ENCODE results near the gene OAS1.
"Not testable (repeated sequence)": the region's sequence is repeated elsewhere in the genome, so short reads cannot be mapped to it uniquely, and the experiment has no call there.

The OAS1 gene

DNA sequence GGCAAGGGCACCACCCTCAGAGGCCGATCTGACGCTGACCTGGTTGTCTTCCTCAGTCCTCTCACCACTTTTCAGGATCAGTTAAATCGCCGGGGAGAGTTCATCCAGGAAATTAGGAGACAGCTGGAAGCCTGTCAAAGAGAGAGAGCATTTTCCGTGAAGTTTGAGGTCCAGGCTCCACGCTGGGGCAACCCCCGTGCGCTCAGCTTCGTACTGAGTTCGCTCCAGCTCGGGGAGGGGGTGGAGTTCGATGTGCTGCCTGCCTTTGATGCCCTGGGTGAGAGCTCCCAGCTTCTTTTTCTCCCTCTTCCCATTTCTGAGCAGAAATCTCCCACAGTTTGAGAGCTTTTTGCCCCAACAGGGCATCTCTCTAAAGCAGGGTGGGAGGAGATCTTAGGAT is 1.8 kb downstream of the OAS1 start:
- no peak overlapping the region for H3K4me3 ChIP-seq (ENCODE audit: low read depth, low read length)
- no peaks in the 10 kb centered on the region for H3K36me3 ChIP-seq
- TF ChIP-seq, protein P1, sequence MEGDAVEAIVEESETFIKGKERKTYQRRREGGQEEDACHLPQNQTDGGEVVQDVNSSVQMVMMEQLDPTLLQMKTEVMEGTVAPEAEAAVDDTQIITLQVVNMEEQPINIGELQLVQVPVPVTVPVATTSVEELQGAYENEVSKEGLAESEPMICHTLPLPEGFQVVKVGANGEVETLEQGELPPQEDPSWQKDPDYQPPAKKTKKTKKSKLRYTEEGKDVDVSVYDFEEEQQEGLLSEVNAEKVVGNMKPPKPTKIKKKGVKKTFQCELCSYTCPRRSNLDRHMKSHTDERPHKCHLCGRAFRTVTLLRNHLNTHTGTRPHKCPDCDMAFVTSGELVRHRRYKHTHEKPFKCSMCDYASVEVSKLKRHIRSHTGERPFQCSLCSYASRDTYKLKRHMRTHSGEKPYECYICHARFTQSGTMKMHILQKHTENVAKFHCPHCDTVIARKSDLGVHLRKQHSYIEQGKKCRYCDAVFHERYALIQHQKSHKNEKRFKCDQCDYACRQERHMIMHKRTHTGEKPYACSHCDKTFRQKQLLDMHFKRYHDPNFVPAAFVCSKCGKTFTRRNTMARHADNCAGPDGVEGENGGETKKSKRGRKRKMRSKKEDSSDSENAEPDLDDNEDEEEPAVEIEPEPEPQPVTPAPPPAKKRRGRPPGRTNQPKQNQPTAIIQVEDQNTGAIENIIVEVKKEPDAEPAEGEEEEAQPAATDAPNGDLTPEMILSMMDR (IDR thresholded peaks at IDR 0.05; ENCODE audit: low read depth, low read length) = no peak
- peaks cover 12% of the 10 kb centered on the region for H3K9me3 ChIP-seq (ENCODE audit: severe bottlenecking)
- no peak for DNase-seq
- peaks cover 64% of the 10 kb centered on the region for H3K27me3 ChIP-seq (ENCODE audit: insufficient read depth, low read depth, severe bottlenecking)
- no peak overlapping the region for H3K27ac ChIP-seq

DNA sequence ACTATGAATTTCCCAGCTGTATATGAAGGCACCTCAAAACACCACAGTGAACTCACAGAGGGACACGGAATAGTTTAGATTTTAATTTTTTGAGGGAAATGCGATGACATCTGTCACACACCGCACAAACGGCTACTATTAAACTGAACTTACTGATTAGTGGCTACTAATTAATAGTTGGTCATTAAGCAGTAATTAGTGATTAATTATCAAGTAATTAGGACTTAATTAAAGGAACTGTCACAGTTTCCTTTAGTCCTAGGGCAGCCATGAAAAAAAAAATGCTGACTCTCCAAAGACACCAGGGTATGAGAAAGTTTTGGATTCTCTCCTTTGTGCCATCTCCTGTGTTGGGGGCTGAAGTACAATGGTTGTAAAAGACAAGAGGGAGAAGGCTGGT is 2.9 kb downstream of the OAS1 start:
- H3K4me3 ChIP-seq (ENCODE audit: low read depth, low read length) = no peak overlapping the region
- peaks cover 54% of the 10 kb centered on the region for H3K27me3 ChIP-seq (ENCODE audit: insufficient read depth, low read depth, severe bottlenecking)
- H3K27ac ChIP-seq = no peak overlapping the region
- DNase-seq = no peak
- H3K9me3 ChIP-seq (ENCODE audit: severe bottlenecking) = peaks cover 20% of the 10 kb centered on the region
- TF ChIP-seq, protein P1 (IDR thresholded peaks at IDR 0.05; ENCODE audit: low read depth, low read length) = no peak
- H3K36me3 ChIP-seq = no peaks in the 10 kb centered on the region

DNA sequence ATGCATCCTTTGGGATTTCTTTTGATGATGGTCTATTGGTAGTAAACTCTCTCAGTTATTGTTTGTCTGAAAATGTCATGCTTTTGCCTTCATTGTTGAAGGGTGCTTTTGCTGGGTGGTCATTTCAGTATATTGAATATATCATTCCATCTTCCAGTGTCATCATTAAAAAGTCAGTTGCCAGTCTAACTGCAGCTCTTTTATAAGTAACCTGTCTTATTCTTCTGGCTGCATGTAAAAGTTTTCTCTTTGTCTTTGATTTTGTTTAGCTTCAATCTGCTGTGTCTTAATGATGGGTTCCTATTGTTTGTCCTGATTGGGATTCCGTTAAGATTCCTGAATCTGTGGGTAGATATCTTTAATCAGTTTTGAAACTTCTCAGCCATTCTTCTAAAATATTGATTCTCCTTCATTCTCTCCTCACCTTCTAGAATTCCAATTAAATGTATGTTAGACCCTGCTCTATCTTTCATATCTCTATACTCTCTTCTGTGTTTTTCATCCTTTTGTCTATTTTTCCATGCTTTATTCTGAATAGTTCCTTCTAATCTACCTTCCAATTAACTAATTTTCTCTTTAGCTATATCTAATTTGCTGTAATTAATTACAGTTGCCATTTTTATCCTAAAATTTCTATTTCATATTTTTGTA is 6.4 kb downstream of the OAS1 start:
- TF ChIP-seq, protein P1 (IDR thresholded peaks at IDR 0.05; ENCODE audit: low read depth, low read length) = no peak
- Histone ChIP-seq H3K27ac (no peak overlapping the region), H3K4me3 (ENCODE audit: low read depth, low read length) (no peak overlapping the region), H3K27me3 (ENCODE audit: insufficient read depth, low read depth, severe bottlenecking) (peaks cover 24% of the 10 kb centered on the region), H3K9me3 (ENCODE audit: severe bottlenecking) (peaks cover 20% of the 10 kb centered on the region), H3K36me3 (no peaks in the 10 kb centered on the region)
- no peak for DNase-seq

DNA sequence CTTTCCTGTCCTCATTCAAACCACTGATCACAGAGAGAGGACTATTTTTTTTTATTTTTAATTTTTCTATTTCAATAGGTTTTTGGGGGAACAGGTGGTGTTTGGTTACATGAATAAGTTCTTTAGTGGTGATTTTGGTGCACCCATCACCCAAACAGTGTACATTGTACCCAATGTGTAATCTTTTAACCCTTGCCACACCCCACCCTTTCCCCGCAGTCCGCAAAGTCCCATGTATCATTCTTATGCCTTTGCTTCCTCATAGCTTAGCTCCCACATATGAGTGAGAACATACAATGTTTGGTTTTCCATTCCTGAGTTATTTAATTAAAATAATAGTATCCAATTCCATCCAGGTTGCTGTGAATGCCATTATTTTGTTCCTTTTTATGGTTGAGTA is 7.1 kb downstream of the OAS1 start:
- Histone ChIP-seq H3K9me3 (ENCODE audit: severe bottlenecking) (peaks cover 20% of the 10 kb centered on the region), H3K27me3 (ENCODE audit: insufficient read depth, low read depth, severe bottlenecking) (peaks cover 21% of the 10 kb centered on the region)
- H3K4me3 ChIP-seq (ENCODE audit: low read depth, low read length); H3K36me3 ChIP-seq; DNase-seq; H3K27ac ChIP-seq: not testable (repeated sequence)

DNA sequence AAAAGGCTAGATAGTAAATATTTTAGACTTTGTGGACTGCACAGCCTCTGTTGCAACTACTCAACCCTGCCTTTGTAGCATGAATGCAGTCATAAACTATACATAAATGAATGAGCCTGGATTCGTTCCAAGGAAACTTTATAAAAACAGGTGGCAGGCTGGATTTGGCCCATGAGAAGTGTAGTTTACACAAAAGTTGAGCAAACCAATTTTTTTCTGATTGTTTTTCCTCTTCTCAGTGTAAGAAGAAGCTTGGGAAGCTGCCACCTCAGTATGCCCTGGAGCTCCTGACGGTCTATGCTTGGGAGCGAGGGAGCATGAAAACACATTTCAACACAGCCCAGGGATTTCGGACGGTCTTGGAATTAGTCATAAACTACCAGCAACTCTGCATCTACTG is 9.5 kb downstream of the OAS1 start:
- H3K4me3 ChIP-seq (ENCODE audit: low read depth, low read length) = no peak overlapping the region
- H3K27me3 ChIP-seq (ENCODE audit: insufficient read depth, low read depth, severe bottlenecking) = peaks cover 30% of the 10 kb centered on the region
- DNase-seq = no peak
- H3K36me3 ChIP-seq = no peaks in the 10 kb centered on the region
- TF ChIP-seq, protein P1 (IDR thresholded peaks at IDR 0.05; ENCODE audit: low read depth, low read length) = no peak
- peaks cover 20% of the 10 kb centered on the region for H3K9me3 ChIP-seq (ENCODE audit: severe bottlenecking)
- H3K27ac ChIP-seq = no peak overlapping the region

DNA sequence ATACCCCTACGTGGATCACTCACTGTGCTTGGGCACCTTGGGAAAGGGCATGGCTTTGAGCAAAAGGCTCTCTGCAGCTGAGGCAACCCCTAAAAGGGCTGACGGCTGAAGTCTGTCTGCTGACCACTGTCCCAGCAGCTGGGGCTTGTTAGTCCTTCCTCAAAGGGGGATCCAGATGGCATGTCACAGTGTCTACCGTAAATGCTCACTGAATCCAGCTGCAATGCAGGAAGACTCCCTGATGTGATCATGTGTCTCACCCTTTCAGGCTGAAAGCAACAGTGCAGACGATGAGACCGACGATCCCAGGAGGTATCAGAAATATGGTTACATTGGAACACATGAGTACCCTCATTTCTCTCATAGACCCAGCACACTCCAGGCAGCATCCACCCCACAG is 12.4 kb downstream of the OAS1 start:
- peaks cover 50% of the 10 kb centered on the region for H3K27me3 ChIP-seq (ENCODE audit: insufficient read depth, low read depth, severe bottlenecking)
- no peak overlapping the region for H3K4me3 ChIP-seq (ENCODE audit: low read depth, low read length)
- TF ChIP-seq, protein P1 (IDR thresholded peaks at IDR 0.05; ENCODE audit: low read depth, low read length) = no peak
- H3K36me3 ChIP-seq = no peaks in the 10 kb centered on the region
- H3K9me3 ChIP-seq (ENCODE audit: severe bottlenecking) = peaks cover 3% of the 10 kb centered on the region
- DNase-seq = no peak
- no peak overlapping the region for H3K27ac ChIP-seq

Data from WERI-Rb-1 (cell line).